Measurements from ENCODE around the gene HMBS.
"Not testable (repeated sequence)": the region's sequence is repeated elsewhere in the genome, so short reads cannot be mapped to it uniquely, and the experiment has no call there.

The HMBS gene

GRCh38 chr11:119100994-119101758 lies 16.5 kb downstream of the HMBS start:
- no peak for DNase-seq

GRCh38 chr11:119101759-119102423 lies 17.2 kb downstream of the HMBS start, which contains the start of gene DPAGT1:
Gene DPAGT1 (minus strand): TSS chr11:119101853. CDS start chr11:119101655, 198 bp downstream.
- peak; percentile 97 for DNase-seq

- DNase-seq: not testable (repeated sequence)
Measured at GRCh38 chr11:119103161-119103664, 18.5 kb downstream of the HMBS start.

DNA sequence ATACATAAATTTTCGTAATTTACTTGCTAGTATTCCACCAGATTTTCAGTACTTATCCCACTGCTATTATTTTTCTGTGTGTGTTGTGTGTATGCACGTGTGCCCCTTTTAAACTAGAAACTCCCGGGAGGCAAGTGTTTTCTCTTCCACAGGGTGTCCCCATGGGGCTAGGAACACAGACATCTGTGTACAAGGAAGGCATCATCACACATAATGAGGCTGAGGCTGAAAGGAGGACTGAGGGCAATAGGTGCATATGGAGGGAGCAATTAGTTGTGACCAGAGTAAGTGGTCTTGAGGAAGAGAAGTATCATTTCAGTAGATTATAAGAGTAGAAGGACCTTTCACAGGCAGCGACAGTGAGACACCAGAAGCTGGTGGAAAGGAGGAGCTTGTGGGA lies 19.1 kb downstream of the HMBS start:
- no peak for DNase-seq

- DNase-seq: peak; percentile 85
Measured at GRCh38 chr11:119106564-119107537, 22.2 kb downstream of the HMBS start, which contains the start of gene C2CD2L. Gene C2CD2L (plus strand): TSS chr11:119107344. CDS start chr11:119107742, 398 bp downstream.

DNA sequence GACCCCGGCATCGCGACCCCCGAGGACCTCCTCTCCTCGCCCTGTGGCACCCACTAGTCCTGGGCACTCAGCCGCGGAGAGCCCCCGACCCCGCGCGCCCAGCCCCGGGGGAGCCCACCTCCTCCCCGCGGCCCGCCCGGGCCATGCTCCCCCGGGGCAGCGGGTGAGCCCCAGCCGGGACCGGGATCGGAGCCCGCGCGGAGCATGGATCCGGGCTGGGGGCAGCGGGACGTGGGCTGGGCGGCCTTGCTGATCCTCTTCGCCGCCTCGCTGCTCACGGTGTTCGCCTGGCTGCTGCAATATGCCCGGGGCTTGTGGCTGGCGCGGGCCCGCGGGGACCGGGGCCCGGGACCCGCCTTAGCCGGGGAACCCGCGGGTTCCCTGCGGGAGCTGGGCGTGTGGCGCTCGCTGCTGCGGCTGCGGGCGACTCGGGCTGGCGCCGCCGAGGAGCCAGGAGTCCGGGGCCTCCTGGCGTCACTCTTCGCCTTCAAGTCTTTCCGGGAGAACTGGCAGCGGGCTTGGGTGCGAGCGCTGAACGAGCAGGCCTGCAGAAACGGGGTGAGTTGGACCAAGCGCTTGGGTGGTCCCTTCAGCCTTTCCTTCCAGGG lies 23.0 kb downstream of the HMBS start:
- DNase-seq: peak; percentile 69

DNA sequence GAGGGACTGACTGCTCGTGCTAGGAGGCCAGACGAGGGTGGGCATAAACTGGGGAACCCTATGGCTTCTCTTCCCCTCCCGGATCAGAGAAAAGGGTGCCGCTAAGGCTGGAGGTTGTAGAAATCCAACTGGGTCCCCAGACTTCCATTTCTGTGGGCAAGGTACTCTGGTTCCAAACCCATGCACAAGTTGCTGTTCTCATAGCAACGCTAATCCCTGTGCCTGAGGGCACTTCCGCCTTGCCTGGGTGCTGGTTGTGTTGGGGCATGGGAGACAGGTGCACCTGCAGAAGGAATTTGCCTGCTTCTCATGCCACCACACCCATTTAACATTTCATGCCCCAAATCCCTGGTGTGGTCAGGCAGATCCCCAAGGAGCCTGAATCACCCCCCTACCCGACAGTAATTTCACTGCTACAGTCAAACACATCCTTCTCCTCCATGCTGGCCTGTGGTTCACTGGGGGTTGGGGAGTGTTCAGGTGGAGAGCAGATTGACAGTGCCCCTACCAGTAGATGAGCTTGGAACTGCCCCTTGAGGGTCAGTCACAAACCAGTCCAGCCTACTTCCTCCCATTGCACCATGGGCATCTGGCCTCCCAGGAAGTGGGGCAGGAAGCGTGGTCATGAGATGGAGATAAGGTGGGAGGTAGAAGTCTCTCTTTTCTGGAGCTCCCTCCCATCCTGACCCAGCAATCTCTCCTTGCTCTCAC lies 23.6 kb downstream of the HMBS start:
- DNase-seq: peak; percentile 52

- DNase-seq: no peak
Measured at GRCh38 chr11:119108857-119109221, 24.2 kb downstream of the HMBS start.

- DNase-seq: no peak
Measured at GRCh38 chr11:119109843-119110242, 25.2 kb downstream of the HMBS start.

DNA sequence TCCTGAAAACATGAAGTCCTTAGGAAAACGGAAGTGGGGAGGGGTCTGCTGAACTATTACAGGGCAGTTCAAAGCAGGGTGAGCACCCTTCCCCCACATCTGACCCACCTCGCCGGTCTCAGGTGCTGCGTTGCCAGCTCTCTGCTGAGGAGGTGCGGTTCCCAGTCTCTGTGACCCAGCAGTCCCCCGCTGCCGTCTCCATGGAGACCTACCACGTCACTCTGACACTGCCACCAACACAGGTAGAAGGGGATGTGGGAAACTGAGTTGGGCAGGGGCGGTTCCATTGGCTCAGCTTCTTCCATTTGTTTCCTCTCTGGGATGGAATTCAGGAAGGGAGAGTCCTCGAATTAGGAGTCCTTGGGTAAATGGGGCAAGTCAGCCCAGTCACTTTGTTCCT lies 25.8 kb downstream of the HMBS start:
- no peak for DNase-seq

DNA sequence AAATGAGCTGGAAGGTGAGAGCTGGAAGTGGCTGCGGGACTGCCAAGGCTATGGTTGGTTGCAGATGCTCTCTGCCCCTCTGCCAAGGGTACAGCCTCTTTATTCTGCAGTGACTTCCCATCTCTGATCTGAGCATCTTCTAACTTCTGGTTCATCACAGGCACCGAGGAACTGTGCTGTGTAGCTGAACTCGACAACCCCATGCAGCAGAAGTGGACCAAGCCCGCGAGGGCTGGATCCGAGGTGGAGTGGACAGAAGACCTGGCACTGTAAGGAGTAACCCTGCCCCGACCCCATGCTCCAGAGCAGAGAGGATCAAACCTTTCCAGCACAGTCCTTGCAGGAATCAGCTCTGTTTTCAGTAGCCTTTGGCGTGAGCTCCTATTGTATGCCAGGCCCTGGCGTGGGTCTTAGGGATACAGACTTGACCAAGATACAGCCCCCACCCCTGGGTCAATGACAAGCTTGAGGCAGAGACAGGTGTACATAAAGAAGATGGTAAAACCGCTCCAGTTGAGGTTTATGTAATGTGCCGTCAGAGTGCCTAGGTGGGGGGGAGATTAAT lies 26.8 kb downstream of the HMBS start:
- no peak for DNase-seq

DNA sequence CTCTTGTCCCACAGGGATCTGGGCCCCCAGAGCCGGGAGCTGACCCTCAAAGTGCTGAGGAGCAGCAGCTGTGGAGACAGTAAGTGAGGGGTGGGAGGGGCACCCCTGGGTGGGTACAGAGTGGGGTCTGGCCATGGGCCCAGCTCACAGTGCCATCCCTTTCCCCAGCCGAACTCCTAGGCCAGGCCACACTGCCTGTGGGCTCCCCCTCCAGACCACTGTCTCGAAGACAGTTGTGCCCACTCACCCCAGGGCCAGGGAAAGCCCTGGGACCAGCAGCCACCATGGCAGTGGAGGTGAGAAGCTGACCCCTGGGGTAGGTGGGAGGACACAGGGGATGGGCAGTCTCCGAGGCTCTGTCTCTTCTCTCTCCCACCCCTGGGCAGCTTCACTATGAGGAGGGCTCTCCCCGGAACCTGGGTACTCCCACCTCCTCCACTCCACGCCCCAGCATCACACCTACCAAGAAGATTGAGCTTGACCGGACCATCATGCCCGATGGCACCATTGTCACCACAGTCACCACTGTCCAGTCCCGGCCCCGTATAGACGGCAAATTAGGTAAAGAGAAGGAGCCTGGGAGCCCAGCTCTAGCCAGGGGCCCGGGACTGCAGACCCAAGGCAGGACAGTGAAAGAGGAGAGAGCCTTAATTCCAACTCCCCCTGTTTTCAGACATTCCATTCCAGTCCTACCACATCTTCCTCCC lies 27.8 kb downstream of the HMBS start:
- DNase-seq: no peak

DNA sequence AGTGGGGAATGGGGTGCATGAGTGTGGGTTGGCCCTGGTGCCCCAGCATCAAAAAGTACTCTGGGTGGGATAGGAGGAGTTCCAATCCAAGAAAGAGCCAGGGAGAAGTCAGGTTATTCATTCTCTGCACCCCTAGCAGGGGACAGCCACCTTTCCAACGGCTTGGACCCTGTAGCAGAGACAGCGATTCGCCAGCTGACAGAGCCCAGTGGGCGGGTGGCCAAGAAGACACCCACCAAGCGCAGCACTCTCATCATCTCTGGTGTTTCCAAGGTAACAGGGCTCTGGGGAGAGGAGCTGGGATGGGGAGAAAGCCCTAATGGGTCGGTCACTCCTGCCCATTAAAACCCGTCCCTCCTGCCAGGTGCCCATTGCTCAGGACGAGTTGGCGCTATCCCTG lies 29.0 kb downstream of the HMBS start:
- DNase-seq: no peak

GRCh38 chr11:119114351-119114750 lies 29.7 kb downstream of the HMBS start:
- no peak for DNase-seq

- DNase-seq: no peak
Measured at GRCh38 chr11:119115484-119116234, 31.0 kb downstream of the HMBS start.

DNA sequence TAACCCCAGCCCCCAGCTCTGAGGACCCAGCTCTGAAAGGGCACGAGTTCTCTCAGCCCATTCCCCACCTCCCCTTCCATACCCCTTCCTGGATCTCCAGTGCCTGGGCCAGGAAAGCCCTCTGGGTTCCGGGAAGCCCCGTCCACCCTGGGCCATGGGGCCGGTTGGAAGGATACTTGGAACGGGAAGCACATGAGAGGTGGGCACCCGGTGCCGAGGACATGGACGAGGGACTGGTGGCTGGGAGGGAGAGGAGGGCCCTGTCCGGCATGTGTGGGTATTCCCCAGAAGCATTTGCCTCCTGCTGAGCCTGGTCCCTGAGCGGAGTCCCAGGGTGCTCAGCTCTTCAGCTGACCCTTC lies 31.5 kb downstream of the HMBS start:
- no peak for DNase-seq

GRCh38 chr11:119116601-119117000 lies 31.9 kb downstream of the HMBS start:
- no peak for DNase-seq

- no peak for DNase-seq
Measured at GRCh38 chr11:119117004-119117706, 32.5 kb downstream of the HMBS start.

DNA sequence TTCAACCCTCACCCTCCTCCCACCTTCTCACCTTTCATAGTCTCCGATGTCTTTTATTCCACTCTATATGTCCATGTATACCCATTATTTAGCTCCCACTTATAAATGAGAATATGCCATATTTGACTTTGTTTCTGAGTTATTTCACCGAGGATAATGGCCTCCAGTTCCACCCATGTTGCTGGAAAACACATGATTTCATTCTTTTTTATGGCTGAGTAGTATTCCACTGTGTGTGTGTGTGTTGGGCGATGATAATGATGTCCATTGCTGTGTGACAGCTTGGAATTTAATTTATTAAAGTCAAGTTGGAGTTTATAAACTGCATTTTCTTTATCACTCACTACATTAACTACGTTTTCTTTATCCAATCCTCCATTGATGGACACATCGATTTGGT lies 33.5 kb downstream of the HMBS start:
- no peak for DNase-seq
